NCI-H2196 (cell line): ENCODE measurements around the gene RBCK1.
A peak's percentile ranks its signal among the peaks of the same experiment; 100 is the strongest.

Experiments used
- DNase-seq: peaks from one replicate; lab custom pipeline; 2025; ENCODE audit not compliant: unreplicated experiment; lab: John Stamatoyannopoulos, UW

RBCK1 gene

GRCh38 chr20:416950-417800 is 9.1 kb downstream of the RBCK1 start:
- DNase-seq: no peak

DNA sequence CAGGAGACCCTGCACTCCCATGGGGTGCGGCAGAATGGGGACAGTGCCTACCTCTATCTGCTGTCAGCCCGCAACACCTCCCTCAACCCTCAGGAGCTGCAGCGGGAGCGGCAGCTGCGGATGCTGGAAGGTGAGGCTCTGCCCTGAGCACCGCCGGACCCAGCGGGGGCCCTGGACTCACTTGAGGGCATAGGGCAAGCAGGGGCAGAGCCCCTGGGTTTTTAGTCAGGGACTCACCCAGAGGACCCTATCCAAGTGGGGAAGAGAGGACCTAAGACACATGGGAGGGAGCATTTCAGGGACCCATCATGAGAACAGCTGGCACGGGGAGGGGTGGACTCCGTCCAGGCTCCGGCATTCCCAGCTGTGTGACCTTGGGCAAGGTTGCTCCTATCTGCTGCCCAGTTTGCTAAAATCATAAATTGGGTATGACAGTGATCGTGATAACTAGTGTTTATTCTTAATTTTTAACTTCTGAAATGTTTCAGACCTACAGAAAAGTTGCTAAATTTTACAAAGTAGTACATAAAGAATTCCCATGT is 9.8 kb downstream of the RBCK1 start:
- DNase-seq: no peak

DNA sequence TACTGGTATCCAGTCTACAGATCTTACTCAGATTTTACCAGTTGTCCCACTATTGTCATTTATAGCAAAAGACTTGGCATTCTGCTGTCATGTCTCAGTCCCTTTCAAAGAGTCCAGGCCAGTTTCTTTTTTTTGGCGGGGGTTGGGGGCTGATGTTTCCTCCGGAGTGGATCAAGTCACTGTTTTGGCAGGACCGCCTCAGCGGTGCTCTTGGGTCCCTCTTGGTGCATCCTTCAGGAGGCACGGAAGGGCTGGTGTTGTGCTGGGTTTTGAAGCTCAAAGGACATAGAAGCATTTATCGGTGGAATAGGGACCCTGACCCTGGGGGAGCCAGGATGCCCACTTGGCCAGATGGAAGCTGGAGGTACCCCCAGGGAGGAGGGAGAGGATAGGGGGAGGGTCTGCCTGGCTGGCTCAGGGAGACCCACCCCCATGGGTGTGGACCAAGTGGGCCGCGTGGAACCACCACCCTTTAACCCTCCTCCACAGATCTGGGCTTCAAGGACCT is 10.8 kb downstream of the RBCK1 start:
- DNase-seq: no peak

GRCh38 chr20:419556-420165 is 11.6 kb downstream of the RBCK1 start:
- DNase-seq: peak; percentile 95

GRCh38 chr20:420166-420620 is 12.1 kb downstream of the RBCK1 start:
- DNase-seq: no peak

DNA sequence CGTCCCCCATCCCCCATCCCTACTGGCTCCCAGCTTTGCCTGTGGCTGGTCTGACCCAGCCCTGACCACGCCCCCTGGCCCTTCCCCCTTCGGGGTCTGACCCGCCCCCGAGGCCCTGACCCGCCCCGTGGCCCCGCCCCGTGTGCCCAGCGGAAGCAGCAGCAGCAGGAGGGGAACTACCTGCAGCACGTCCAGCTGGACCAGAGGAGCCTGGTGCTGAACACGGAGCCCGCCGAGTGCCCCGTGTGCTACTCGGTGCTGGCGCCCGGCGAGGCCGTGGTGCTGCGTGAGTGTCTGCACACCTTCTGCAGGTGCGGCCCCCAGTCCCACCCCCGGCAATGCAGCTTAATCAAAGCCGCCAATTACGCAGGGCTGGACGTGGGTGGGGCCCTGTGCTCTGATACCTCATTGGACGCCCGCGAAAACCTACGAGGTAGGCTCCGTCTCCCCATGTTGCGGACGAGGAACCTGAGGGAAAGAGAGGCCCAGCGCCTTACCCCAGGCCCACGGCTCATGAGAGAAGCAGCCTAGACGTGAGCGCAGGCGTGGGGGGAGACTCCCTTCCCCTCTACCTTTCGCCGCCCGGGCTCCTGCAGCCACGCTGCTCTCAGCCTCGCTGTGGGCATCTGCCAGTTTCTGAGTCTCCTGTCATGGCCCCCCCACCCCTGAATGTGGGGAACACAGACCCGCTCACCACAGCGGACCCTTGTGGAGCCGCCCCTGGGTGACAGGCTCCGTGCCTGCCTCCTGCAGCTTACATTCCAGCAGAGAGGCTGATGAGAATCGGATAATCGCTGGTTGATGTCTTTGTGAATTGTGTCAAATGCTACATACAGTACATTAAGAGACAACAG is 12.8 kb downstream of the RBCK1 start:
- peak; percentile 93 for DNase-seq

GRCh38 chr20:421685-422250 is 13.7 kb downstream of the RBCK1 start:
- DNase-seq: no peak

- no peak for DNase-seq
Measured at GRCh38 chr20:426566-426965, 18.5 kb downstream of the RBCK1 start.

DNA sequence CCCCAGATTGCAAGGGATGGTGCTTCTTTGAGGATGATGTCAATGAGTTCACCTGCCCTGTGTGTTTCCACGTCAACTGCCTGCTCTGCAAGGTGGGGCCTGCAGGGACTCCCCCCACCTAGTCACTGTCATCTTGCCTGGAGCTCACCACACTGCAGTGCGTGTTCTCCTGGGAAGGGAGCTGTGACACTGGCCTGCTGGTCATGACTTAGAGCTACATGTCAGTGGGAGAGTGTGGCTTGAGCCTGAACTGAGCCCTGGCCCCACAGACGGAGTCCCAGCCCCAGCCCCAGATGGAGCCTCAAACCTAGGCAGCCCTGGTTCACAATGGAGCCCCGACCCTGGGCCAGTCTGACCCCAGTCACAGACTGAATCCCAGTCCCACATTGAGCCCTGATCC is 19.3 kb downstream of the RBCK1 start:
- no peak for DNase-seq

DNA sequence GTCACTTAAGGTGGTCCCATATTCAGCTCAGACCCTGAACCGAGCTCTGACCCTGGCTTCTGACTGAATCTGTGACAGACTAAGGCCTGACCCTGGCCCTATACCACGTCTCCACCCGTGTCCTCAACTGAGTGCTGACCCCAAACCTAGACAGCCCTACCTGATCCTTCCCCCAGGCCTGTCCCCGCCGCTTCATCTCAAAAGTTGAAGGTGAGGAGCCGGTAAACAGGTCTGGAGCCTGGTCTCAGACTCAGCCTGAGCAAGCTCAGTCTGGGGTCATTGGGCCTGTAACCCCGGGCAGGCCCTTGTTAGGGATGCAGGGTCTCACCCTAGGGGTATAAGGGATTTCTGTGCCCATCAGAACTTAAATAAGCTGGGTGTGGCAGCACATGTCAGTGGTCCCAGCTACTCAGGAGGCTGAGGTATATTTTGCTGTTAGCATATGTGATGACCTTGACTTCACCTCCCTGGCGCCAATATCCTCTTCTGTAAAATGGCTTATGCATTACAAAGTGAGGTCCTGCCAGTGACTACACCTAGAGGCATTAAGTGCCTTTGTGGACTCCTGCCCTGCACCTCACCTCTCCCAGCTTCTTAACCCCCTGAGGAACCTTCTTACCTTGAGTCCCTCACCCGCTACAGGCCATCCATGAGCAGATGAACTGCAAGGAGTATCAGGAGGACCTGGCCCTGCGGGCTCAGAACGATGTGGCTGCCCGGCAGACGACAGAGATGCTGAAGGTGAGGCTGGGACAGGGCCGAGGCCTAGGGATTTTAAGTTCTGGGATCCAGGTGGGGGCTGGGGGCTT is 20.0 kb downstream of the RBCK1 start:
- DNase-seq: no peak

DNA sequence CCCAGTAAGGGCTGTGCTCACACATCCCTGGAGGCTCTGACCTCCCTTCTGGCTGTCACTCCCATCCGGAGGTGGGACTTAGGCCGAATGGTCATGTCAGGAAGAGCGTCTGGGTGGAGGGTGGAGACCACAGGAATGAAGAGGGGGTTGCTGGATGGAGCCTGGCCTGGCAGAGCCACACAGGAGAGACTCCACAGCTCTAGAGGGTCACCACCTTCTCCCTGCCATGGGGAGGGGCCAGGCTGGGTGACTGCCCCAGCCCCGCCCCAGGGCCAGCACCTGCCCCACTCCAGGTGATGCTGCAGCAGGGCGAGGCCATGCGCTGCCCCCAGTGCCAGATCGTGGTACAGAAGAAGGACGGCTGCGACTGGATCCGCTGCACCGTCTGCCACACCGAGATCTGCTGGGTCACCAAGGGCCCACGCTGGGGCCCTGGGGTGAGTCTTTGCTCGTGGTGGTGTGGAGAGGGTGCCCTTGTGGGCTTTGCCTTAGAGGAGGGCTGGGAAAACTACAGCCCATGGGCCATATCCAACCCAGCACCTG is 20.6 kb downstream of the RBCK1 start:
- peak; percentile 14 for DNase-seq

DNA sequence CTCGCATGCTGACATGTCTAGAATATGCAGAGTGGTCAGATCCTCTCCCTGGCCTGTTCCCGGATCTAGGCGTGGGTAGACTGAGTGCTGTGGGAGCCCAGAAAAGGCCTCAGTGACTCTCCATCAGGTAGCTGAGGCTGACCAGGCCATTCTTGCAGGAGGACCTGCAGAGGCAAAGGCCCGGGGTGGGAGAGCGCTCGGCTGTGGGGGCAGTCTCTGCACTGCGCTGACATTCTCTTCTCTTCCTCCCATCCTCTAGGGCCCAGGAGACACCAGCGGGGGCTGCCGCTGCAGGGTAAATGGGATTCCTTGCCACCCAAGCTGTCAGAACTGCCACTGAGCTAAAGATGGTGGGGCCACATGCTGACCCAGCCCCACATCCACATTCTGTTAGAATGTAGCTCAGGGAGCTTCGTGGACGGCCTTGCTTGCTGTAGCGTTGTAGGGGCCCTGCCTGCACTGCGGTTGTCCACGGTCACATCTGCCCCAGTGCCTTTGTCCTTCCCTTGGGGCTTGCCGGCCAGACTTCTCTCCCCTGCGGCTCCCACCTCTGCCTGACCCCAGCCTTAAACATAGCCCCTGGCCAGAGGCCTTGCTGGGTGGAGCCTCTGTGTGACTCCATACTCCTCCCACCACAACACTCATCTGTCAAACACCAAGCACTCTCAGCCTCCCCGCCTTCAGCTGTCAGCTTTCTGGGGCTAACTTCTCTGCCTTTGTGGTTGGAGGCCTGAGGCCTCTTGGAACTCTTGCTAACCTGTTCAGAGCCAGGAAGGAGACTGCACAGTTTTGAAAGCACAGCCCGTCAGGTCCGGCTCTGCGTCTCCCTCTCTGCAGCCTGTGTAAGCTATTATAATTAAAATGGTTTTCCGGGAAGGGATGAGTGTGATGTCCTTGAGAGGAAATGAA is 22.2 kb downstream of the RBCK1 start:
- no peak for DNase-seq

DNA sequence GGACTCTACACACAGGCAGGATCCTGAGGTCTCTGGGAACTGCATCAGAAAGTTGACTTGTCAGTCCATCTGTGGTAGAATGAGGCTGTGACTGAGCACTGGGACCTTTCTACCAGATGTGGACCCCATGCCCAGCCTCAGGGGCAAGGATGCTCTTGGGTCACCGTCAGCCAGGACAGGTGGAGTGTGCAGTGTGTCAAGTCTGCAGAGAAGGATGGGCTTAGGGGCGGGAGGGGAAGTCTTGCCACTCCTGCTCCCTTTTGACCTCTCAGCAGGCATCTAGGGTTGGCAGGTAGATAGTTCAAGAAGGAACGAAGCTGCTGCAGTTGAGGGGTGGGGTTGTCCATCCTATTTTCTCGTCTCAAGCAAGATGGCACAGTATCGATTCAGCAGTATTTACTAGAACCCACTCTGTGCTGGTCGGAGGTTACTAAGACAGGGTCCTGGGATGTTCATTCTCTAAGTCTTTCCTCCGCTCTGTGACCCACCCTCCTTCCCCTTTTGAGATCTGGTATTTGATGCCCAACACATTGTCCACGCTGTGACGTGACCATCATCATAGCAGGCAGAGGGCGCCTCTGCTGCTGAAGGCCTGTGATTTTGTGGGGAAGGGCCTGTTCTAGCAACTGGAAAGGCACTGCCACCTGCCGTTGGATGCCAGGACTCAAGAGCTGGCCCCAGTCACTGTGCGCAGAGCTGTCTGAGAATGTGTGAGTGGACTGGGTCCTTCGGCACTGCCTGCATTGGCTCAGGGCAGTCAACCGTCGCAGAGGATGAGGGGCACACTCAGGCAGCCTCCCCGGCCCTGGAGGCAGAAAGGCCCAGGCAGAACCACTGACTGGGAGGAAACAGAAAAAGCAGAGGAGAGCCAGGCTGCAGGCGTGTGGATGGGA is 23.2 kb downstream of the RBCK1 start:
- peak; percentile 82 for DNase-seq

- DNase-seq: no peak
Measured at GRCh38 chr20:432208-432607, 24.1 kb downstream of the RBCK1 start.

DNA sequence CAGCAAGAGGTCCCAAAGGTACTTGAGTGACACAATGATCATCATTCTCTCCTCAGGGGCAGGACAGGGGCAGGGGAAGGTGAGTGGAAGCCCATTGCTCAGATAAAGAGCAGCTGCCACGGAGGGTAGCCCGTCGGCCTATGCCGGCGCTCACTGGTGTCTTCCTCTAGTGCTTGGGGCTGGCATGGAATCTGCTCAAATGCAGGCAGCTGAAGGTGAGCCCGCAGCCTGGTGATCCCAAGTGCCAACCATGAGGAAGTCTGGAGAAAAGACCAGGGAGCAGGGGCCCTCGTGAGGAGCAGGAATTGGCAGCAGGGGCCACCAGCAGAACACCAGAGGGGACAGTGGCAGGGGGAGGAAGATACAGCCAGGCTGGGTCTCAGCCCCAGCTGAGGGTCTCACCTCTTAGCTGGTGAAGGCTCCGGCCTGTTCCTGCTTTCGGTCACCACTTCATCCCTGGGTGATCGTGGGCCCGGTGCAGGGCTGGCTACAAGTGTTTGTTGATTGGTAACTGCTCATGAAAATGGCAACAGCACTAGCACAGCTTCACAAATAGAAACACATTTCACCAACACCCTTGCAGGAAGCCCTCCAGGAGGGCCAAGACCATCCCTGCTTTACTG is 24.7 kb downstream of the RBCK1 start:
- no peak for DNase-seq

DNA sequence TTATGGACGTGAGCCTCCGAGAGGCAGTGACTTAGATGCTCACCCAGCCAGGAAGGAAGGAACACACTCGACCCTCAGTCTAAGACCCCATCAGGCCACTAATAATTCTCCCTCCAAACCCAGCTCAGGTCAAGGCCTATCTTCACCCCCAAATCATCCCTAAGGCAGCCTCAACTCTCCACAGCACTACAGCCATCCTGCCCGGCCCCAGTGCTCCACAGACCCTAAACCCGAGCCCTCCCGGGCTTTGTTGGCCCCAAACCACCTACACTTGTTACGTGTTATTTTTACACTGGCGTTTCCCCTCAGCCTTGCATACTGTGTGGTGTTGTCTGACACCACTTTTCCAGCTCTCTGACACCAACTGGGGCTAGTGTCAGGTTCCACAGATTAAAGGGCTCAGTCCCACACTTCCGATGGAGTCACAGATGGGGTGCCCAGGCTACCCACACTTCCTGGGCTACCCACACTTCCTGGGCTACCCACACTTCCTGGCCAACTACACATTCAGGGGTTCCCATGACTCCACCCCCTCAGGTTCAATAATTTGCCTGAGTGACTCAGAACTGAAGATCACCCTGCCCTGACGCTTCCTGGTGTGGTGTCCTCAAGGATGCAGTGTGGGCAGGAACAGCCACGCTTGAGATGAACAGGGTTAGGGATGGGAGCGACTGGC is 25.3 kb downstream of the RBCK1 start:
- DNase-seq: no peak

- DNase-seq: no peak
Measured at GRCh38 chr20:434221-434620, 26.1 kb downstream of the RBCK1 start.
